GM21529 (cell line): ENCODE measurements around the gene AHCYL2.
A peak's percentile ranks its signal among the peaks of the same experiment; 100 is the strongest.
"Not testable (repeated sequence)": the region's sequence is repeated elsewhere in the genome, so short reads cannot be mapped to it uniquely, and the experiment has no call there.

Experiments
- ATAC-seq: cut with Tn5 transposase; IDR thresholded peaks from one replicate; pipeline ENCODE4 v1.9.1; 2021; ENCODE audit not compliant: unreplicated experiment

The AHCYL2 gene

DNA sequence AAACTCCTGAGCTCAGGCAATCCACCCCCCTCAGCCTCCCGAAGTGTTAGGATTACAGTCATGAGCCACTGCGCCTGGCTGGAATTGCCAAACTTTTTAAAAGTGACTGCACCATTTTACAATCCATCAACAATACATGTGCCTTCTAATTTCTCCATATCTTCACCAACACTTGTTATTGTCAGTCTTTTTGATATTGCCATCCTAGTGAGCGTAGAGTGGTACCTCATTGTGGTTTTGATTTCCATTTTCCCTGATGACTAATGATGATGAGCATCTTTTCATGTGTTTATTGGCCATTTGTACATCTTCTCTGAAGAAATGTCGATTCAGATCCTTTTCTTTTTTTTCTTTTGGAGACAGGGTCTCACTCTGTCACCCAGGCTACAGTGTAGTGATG is 187.7 kb downstream of the AHCYL2 start:
- ATAC-seq = no peak

DNA sequence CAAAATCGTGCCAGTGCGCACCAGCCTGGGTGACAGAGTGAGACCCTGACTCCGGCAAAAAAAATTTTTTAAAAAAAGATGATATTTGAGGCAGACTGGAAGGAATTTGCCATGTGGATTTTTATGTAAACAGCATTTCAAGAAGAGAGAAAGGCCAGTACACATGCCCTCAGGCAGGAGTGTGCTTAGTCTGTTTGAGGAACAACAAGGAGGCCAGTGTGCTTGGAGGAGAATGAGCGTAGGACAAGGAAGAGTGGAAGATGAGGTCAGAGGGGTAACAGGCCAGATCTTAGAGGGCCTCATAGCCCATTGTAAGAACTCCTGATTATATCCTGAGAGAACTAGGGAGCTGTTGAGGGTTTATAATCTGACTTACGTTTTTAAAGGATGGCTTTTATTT is 192.2 kb downstream of the AHCYL2 start:
- ATAC-seq = no peak

DNA sequence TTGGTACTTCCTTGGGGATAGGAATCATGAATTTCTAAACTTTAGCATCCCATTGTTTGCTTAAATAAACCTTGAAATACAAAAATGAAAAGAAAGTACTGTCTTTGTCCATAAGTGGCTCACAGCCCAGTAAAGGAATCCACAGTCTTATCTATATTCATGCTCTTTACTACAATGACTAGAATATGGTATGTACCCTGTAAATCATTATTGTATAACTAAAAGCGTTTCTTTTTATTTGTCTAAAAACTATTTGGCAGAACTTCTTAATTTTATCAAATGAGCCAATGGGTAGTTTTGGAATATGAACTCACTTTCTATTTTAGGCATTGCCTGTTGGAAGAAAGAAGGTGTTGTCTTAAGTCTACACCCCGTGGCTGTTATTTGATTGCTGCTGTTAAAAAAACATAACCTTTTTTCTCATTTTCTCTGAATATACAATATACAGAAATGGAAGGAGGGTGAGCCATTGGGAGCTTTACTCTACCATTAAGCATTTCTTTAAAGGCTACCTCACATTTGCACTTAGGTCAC is 197.0 kb downstream of the AHCYL2 start:
- no peak for ATAC-seq

DNA sequence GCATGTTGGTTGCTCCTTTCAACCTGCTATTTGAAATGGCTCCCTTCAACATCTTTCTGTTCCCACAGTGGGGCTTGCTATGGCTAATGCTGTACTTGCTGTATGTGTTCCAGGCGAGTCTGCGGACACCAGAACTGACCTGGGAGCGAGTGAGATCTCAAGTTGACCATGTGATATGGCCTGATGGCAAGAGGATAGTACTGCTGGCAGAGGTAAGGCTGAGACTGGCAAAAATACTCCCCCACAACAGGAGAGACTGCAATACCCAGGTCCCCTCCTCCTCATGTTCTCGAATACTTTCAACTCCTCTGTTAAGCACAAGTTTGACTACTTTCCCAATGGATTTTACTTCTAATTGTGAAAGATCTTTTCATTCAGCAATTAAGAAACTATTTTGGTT is 197.9 kb downstream of the AHCYL2 start:
- ATAC-seq = no peak

DNA sequence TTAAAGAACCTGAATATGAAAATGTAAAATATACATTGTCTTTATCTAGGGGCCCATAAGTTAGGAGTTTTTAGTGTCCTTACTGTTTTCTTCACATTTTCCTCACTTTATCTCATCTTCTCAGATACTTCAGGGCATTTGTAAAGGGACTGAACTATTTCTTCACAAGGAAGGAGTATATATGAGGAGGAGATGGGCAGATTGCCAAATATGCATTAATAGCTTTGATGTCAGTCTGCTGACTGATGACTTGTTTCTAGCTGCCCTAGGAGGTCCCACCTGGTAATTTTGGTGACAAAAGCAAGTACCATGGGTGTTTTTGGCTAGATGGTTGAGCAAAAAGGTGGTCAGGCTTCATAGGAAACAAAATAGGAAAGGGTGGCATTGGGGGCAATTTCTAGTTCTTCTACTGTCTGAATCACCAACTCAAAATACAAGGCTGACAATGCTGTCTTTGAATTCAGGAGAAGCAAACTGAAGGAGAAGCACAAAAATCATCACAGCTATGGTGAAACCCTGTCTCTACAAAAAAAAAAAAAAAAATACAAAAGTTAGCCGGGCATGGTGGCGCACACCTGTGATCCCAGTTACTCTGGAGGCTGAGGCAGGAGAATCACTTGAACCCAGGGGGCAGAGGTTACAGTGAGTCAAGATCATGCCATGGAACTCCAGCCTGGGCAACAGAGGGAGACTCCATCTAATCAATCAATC is 199.0 kb downstream of the AHCYL2 start:
- ATAC-seq = no peak

DNA sequence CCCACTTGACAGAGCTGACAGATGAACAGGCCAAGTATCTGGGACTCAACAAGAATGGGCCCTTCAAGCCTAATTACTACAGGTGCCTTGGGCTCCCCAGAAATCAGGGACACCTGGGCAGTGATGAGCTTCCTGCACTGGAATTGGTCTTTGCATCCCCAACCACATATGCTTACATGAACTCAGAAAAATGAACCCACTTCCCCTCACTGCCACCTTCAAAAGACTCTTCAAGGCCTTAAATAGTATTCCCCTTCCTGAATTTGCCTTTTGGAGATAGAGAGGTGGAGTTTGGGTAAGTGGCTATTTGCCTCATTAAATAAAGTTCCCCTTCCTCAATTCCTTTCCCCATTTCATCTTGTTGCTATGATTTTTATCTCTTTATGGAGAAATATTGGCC is 201.7 kb downstream of the AHCYL2 start:
- ATAC-seq = no peak

DNA sequence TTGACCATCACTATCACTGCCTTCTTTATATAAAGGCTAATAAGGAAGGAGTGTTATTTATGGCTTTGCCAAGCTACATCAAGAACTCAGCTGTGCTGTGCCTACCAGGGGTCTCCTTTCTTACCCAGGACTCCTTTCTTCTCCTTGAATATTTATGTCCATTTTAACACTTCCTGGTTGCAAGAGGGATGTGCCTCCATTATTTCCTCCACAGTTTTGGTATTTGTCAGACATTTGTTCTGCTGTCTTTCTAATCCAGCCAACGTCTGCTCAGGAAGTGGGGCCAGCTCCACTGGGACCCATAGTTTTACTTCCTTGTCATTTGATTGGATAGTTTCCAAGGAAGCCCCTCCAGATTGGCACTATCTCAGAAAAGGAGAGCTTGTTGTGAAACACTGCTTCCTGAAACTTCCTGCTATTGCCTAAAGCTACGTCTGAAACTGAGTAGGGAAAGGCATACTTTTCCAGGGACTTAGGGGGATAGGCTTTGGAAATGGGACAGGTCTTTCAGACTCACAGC is 202.8 kb downstream of the AHCYL2 start:
- no peak for ATAC-seq

DNA sequence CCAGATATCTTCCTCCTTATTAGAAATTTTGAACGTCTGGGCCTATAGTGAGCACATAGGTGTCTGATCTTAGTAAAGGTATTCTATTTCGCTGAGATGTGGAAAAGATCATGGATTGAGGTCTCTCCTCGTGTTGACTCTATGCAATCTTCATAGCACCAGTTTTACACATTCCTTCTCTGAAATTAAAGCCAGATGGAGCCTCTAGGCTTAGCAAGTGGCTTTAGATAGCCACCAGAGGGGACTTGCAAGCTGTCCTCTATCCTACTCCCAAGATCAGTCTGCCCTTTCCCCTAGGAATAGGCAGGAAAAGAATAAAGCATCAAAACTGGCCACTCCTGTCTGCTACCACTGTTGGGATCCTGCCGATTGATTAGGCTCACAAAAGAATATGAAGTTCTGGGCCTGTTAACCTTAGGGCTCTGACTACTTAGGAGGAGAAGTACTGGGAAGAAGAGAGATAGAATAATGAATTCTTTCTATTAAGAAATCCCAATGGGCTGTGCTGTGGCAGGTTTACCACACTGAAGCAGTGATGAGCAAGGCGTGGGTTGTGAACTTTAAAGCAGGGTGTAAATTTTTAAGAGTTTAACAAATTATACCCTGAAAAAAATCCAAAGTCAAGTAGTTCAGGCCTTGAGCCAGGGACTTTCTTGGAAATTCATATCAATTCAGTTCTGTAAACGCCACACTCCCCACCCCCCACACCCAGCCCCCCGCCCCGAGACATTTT is 207.2 kb downstream of the AHCYL2 start:
- no peak for ATAC-seq

DNA sequence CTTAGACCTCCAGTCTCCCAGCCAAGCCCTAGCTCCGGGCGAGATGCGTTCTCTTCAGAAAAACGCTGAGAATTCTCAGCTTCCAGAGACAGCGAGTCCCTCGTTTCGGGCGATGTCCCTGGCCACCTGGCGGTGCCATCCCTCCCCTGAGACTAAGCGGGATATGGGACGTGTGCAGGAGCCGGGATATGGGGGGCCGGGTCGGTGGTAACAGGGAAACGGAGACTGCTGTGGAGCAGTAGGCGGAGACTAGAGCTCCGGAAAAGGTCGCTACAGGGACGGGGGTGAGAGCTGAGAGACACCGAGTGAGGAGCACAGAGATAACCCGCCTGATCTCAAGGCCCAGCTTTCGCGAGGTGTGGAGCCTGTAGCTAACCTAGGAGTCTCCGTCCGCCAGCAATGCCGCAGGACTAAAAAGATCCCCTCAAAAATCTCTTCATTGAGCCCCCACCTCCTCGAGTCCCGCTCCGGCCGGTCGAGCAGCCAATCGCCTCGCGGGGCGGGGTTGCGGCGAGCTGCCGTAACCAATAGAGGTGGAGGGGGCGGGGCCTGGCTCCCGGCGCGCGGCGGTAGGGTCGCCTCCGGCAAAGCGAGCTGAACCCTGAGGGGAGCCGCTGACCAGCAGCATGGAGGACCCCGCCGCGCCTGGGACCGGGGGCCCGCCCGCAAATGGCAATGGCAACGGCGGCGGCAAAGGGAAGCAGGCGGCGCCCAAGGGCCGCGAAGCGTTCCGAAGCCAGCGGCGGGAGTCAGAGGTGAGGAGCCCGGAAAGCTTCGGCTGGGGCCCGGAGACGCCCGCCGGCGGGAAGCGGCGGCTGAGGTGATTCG is 209.2 kb downstream of the AHCYL2 start, which contains the start of gene STRIP2:
Gene STRIP2 (plus strand): TSS at position 586 of the 828 bp plus-strand sequence. CDS start 41 bp downstream, at position 627.
- ATAC-seq = peak; percentile 96

DNA sequence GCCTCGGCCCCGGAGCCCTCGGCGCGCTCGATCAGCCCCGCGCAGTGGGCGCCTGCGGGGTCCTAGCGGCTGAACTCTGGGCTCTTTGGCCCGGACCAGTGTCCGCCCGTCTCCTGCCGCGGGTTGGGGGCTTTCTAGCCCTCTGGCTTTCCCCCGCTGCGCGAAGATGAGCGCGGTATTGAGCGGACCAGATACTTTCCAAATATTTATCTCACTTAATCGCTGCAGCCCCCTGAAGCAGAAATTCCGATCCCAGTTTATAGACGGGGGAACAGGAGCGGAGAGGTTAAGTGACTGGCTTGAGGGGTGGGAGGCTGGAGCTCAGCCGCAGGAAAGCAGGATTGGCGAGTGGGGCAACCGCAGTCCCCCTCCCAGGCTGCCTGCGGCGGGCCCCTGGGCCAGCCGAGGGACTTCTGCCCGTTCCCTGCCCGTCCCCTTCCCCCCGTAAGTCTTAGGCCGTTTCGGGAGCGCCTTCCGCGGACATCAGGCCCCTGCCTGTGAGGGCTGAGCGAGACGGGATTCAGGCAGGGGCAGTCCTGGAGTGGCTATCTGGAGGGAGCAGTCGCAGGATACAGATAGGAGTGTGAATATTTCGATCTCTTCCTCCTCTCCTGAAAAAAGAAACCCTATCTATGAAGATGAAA is 210.0 kb downstream of the AHCYL2 start:
- no peak for ATAC-seq

DNA sequence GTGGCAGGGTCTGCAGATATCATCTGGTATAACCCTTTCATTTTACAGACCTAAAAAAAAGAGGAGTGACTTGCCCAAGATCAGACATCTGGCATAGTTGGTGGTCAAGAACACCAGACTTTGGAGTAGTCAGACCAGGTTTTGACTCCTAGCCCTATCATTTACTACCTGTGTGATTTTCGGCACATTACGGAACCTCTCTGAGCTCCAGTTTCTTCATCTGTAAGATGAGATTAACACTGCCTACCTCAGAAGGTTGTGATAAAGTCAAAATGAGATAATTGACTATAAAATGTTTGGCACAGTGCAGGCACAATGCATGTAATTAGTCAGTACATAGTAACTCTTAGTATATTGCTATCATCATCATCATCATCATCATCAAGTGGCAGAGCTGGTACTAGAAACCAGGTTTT is 210.6 kb downstream of the AHCYL2 start:
- ATAC-seq = no peak

DNA sequence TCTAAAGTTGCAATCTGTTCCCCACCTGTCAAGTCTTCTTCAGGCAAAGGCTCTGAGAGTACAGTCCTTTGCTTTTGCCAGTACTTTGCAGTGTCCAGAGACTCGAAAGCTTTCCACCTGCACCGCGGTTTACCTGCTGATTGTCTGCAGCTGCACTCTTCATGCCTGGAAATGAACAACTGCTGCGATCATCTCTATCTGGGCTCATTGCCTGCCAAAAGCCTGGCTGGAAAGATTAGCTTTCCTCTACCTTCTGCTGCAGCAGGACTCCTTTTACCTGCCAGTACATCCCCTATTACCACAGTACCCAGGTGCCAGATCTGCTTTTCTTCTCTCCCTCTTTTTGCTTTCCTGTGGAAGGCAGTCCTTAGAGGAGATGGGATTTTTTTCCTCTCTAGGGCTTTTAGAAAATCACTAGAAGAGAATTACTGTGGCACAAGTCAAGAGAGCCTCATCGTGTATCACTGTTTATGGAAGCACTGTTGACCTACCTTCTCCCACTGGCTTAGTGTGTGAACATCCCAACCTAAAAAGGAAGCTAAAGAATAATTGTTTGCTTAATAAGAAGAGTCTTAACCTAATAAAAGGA is 211.6 kb downstream of the AHCYL2 start:
- ATAC-seq = no peak

DNA sequence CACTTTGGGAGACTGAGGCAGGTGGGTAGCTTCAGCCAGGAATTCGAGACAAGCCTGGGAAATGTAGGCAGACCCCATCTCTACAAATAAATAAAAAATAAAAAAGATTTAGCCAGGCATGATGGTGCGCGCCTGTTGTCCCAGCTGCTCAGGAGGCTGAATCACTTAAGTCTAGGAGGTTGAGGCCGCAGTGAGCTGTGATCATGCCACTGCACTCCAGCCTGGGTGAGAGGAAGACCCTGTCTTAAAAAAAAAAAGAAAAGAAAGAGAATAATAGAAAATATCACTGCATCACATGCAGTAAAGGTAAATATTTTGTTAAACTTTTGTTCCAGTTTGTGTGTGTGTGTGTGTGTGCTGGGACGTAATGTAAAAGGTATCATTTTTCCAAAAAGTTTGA is 212.4 kb downstream of the AHCYL2 start:
- ATAC-seq = no peak

DNA sequence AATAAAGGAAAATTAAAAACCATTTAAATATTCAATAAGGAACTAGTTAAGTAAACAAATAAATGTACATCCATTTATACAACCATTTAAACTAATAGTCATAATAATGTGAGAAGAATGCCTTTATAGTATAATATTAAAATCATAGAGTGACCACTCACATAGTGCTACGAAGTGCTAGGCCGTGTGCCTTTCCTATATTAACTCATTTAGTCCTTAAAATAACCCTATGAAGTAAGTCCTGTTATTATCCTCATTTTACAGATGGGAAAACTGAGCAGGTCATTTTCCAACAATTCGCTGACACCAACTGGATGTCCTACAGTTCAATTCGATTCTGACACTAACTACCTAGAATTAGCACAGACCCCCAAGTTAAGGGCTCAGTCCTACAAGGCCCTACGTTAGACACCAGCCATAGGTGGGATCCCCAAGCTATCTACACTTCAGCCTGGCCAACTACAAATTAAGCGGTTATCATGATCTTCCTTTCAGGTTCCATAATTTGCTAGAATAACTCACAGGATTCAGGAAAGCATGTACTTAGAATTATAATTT is 213.5 kb downstream of the AHCYL2 start:
- ATAC-seq = no peak

DNA sequence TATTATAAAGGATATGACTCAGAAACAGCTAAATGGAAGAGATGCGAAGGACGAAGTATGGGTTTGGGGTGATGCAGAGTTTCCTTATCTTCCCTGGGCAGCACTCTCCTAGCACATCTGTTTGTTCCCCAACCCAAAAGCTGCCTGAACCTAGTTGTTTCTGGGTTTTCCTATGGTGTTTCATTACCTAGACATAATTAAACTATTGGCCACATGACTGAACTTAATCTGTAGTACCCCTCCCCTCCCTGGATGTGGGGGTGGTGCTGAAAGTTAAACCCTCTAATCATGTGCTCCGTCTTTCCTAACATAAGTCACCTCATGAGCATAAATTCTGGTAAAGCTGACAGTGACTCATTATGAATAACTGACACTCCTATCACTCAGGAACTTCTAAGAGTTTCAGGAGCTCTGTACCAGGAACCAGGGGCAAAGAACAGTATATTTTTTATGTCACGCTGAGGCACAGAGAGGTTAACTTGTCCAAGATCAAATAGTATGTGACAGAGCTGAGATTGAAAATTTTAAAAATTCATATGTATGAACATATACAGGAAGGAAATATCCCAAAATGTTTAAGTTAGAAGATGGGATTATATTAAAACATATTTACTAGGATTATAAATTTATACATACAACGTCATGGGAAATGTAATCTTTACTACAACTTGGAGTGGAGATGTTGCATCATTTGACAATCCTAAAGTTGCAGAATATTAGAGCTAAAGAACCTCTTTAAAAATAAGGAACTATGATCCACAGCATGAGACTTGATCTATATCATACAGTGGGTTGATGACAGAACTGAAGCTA is 214.2 kb downstream of the AHCYL2 start:
- ATAC-seq = no peak

DNA sequence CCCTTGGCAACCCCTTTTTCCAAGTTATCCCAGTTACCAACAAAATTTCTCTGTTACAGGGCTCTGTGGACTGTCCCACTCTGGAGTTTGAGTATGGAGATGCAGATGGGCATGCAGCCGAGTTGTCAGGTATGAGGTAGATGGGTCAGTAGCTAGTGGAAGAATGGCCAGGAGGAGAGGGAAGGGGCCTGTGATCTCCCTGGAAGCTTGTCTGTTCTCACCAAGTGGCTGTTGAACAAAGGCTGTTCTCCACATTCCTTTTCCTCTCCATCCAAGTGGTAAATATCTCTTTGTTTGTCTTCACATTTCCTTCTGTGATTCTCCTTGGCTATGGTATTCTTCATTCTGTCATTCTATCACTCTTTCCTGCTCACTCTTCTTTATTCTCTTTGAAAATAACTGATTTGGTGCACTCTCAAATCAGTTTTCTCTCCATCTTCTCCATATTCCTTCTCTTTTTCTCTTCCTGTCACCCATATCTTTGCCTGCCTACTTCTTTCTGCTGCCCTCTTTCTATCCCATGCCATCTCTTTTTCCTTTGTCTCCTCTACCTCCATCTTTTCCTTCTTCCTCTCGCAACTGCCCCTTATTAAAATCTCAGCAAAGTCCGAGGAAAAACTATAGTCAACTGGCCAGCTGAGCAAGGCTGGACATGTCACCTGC is 215.3 kb downstream of the AHCYL2 start:
- no peak for ATAC-seq

DNA sequence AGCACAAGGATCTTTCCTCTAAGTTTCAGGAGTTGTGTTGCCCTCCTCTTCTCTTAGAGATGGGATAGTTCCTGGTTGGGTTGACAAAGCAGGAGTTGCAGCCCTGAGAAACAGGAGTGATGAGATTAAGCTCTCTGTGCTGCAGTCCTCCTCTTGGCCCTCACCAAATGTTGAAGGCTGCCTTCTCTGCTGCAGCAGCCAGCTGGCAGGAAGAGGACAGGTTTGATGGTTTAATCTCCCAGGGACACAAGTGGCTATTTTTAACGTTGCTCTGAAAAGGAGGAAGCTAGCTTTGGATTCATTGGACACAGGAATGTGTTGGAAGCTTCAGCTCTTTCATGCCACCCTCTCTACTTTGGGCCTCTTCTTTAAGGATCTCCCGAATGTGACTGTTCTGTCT is 218.8 kb downstream of the AHCYL2 start:
- no peak for ATAC-seq

DNA sequence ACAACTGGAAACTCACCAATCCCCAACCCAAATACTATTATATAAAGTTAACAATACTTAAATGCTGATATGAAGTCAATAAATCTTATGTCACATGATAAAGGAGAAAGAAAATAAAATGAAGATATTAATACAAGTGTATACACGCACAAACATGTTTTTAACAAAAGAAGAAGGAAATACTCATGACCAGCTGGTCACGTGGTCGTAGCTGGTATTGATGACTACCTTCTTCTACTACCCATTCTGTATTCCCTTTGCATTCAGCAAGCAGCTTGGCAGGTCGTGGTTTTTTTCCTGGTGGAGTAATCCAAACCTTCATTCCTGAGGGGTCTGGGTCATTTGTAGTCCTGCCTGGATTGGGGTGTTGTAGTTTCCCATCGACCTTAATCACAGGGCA is 219.9 kb downstream of the AHCYL2 start:
- ATAC-seq = not testable (repeated sequence)

DNA sequence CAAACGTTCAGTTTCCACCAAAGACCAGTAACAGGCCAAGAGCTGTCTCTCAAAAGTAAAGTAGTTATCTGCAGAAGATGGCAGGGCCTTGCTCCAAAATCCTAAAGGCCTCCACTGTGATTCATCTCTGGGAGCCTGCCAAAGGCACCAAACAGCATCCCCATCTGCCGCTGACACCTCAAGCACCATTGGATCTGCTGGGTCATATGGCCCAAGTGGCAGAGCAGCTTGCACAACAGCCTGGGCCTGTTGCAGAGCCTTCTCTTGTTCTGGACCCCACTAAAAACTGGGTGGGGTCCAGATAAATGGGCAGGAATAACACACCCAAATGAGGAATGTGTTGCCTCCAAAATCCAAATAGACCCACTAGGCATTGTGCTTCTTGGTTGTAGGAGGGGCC is 222.1 kb downstream of the AHCYL2 start:
- not testable (repeated sequence) for ATAC-seq
